ENCODE data around the gene GALNT1.

DNA sequence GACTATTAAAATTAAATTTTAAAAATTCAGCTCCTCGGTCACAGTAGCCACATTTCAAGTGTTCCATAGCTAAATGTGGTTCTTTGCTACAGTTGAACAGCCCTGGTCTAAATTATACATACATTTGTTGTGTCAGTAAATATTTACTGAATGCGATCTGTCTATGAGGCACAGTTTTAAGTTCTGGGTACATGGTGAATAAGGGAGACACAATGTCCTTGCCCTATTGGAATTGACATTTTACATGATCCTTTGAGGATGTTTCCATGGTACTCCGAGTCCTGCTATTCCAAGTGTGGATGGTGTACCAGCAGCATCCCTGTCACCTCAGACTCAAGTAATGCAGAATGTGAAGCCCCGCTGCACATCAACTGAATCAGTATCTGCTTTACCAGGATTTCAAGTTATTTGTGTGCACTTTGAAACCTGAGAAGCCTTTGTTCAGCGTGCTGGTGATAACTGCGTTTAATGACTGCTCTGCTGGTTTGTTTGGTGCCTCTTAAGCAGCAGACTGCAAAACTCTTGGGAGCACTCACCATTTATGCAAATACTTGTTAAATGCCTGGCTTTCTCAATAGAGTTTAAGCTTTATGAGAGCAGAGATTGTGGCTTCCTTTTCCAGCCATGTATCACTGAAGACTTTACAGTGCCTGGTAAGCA, 1.5 kb downstream of the GALNT1 start:
- TF ChIP-seq TCF12 (IDR thresholded peaks at IDR 0.05; ENCODE audit: low read depth, low read length) (no peak), CEBPB (IDR thresholded peaks at IDR 0.05; ENCODE audit: borderline replicate concordance in 1 of 2, low read depth in 2 of 2, low read length in 2 of 2) (no peak)
- TF ChIP-seq, protein P1, sequence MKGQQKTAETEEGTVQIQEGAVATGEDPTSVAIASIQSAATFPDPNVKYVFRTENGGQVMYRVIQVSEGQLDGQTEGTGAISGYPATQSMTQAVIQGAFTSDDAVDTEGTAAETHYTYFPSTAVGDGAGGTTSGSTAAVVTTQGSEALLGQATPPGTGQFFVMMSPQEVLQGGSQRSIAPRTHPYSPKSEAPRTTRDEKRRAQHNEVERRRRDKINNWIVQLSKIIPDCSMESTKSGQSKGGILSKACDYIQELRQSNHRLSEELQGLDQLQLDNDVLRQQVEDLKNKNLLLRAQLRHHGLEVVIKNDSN (IDR thresholded peaks at IDR 0.05; ENCODE audit: borderline replicate concordance, extremely low read length, insufficient read depth, low read depth, low read length) = no peak
- TF ChIP-seq, protein P2, sequence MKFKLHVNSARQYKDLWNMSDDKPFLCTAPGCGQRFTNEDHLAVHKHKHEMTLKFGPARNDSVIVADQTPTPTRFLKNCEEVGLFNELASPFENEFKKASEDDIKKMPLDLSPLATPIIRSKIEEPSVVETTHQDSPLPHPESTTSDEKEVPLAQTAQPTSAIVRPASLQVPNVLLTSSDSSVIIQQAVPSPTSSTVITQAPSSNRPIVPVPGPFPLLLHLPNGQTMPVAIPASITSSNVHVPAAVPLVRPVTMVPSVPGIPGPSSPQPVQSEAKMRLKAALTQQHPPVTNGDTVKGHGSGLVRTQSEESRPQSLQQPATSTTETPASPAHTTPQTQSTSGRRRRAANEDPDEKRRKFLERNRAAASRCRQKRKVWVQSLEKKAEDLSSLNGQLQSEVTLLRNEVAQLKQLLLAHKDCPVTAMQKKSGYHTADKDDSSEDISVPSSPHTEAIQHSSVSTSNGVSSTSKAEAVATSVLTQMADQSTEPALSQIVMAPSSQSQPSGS (IDR thresholded peaks at IDR 0.05; ENCODE audit: low read length) = no peak
